Hippocampal formation (tissue), 2 donors: ENCODE measurements around the gene PRKCE.
A peak's percentile ranks its signal among the peaks of the same experiment; 100 is the strongest.

Experiments
- DNase-seq, 2 donors: peaks; one replicate each; lab custom pipeline; 2025; lab: John Stamatoyannopoulos, UW

Gene PRKCE

DNA sequence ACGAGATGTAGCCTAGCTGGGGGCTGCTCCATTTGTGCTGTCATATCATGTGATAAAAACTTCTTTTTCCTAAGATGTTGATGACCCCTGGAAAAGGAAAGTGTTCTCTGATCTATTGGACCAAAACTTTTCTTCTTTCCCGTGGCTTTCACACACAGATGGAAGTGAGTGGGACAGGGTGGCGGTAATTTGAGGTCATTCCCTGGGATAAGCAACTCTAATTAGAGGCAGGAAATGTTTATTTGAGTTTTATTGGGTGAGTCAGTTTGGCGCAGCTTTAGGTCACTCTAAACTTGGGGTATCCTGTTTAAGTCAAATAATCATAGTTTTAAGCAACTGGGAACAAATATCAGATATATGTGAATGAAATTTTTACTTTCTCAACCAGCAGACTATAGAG is 424.8 kb downstream of the PRKCE start:
- DNase-seq = no peak

DNA sequence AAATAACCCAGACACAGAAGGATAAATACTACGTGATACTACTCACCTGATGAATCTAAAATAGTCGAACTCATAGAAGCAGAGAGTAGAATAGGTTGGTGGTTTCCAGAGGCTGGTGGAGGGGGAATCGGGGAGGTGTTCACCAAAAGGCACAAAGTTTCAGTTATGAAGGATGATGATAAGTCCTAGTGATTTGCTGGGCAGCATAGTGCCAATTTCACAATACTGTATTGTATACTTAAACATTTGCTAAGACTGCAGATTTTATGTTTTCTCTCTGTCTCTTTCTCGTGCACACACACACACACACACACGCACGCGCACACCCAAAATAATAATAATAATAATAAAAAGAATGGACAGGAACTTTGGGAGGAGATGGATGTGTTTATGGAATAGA is 425.4 kb downstream of the PRKCE start:
- DNase-seq = no peak

- no peak for DNase-seq
These were observed 426.1 kb downstream of the PRKCE start for GRCh38 chr2:46077522-46078107.

GRCh38 chr2:46079985-46080560 is 428.6 kb downstream of the PRKCE start:
- peak in 1 of 2 donors; percentile 13 for DNase-seq

GRCh38 chr2:46082531-46083485 is 431.3 kb downstream of the PRKCE start:
- DNase-seq = no peak

DNA sequence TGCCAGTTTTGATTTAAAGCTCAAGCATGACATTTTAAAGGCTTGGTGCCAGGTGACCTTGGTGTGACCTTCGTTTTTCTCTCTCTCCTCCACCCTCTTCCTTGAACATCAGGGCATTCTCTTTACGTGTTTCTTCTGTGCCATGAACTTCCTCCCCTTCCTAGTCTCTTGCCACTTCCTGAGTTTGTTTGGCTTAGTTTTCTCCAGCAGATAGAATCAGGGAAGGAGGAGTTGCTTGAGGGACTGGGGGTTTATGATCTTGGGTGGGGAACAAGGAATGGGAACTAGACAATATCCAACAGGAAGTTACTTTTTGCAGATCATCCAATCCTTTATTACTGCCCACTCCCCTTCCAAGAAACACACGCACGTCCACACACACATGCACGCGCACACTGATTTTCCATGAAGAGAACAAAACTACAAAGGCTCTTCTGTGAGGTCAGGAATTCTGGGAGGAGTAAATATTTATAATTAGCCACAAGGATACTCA is 435.1 kb downstream of the PRKCE start:
- no peak for DNase-seq

GRCh38 chr2:46087492-46087891 is 436.0 kb downstream of the PRKCE start:
- no peak for DNase-seq

DNA sequence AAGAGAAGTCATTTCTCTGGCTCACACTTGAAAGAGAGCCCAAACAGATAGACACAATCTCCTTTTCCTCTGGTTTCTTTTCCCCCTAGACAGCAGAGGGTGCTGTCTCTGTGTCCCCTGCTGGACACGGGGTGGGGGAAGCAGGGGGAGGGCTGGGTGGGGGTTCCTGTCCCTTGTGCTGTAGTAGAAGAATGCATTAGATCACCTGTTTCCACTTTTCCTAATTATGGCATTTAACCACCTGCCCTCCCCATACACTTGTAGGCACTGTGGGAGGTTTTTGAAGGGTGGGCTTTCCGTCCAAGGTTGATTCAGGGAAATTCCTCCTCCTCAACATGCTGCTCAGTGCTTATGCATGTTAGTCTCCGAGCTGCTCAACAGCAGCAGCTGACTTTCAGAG is 439.5 kb downstream of the PRKCE start:
- no peak for DNase-seq

DNA sequence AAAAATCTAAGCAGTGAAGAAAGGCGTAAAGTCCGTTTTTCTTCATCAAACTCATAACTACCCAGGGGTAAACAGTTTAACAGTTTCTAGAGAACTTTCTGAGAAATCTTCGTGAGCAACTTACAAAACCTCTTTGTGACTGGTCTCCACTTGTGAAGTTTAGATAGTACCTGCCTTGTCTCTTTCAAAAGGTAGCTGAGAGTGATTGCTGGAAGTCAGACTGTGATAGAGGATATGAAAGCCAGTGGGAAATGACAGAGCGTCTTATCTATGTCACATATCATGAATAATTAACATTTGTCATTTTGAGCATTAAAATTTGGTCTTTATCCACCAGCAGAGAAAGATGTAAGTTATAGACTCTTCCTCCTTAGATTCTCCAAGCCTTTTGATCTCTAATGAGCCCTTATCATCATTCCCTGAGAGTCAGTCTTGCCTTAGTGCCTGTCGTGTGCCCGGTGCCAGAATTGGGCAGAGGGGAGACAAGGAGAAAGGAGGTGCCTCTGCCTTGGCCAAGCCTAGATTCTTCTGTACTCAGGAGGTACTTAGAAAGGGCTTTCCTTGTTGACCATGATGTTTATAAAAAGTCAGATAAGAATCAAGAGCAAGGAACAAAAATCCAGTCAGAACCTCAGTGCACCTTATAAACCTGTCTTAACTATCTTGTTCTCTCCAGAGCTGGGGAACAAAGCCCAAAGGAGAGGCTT is 440.6 kb downstream of the PRKCE start:
- DNase-seq = no peak

GRCh38 chr2:46094689-46095088 is 443.2 kb downstream of the PRKCE start:
- DNase-seq = no peak

DNA sequence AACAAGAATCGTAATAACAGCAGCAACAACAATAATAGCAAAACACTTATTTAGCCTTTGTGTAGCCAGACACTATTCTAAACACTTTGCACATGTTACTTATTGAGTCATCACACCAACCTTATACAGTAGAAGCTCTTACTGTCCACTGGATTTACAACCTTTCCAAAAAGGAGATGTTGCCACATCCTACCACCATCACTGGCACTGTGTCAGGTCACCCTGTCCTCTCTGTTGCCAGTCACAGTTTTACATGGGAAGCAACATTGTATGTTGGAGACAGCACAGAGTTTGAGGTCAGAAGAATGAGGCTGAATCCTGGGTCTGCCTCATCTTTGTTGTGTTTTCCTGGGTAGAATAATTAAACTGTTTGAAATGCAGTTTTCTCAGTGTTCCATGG is 444.4 kb downstream of the PRKCE start:
- no peak for DNase-seq

DNA sequence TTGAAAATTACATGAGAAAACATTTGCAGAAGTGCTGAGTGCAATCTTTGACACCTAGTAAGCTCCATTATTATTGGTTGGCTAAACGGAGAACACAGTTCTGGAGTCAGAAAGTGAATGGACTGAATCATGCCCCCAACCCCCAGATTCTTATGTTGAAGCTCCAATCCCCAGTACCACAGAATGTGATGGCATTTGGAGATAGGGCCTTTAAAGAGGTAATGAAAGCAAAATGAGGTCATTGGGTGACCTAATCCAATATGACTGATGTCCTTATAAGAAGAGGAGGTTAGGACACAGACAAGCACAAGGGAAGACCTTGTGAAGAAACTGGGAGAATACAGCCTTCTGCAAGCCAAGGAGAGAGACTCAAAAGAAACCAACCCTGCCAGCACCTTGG is 444.8 kb downstream of the PRKCE start:
- DNase-seq = no peak

GRCh38 chr2:46097714-46098480 is 446.4 kb downstream of the PRKCE start:
- DNase-seq = no peak

DNA sequence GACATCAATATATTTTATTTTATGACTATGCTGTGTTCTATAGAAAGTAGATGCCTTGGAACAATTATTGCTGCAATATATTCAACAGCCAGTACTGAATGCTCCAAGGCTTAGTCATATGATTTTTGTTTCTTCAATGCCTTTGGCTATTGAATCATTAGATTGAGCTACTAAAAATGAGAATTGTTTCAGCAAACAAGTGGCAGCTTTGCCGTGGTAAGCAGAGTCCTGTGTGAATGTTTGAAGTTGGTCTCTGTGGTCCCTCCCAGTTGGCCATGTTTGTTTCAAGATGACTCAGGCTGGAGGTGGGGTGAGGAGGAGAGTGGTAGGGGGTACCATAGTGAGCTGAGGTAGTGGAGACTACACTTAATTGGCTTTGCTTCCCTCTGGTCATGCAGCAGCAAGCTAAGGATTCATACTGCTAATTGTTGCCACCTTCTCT is 447.2 kb downstream of the PRKCE start:
- no peak for DNase-seq

DNA sequence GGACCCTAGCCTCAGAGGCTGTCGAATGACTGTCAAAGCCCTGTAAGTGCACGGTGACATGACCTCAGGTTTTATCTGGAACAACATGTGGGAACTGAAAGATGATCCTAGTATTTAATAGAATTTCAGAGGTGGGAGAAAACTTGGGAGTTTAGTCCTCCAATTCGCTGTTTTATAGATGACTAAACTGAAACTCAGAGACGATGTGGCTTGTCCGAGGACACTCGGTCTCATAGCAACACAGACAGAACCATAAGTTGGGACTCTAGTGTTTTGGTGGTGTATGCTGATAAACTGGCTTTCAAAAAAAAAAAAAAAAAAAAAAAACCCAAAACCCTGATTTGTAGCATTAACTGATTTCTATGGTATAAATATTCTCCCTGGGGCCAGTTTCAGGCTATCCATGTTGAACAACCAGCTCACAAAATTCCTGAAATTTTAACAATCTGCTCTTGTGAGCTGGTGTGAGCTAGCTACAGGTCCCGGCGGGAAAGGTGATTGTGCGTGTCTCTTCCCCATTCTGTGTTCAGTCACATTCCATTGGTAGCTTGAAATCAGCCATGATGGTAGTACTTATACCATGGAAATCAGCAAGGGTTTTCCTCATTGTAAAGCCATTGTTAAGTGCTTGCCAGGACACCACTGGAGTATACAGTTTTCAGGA is 450.2 kb downstream of the PRKCE start:
- no peak for DNase-seq

DNA sequence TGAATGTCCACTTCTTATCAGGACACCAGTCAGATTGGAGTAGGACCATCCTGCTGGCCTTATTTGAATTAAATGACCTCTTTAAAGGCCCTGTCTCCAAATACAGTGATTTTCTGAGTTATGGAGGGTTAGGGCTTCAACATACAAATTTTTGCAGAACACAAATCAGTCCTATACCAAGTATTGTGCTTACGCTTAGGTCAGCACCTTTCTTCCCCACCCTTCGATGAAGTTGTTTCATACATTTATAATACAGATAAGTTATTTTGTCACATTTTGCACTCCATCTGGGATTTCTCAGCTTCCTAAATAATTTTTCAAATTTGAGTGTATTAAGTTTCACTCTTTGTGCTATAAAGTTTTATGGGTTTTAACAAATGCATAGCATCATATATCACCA is 455.2 kb downstream of the PRKCE start:
- DNase-seq = no peak

- no peak for DNase-seq
These were observed 463.5 kb downstream of the PRKCE start for GRCh38 chr2:46114996-46115395.

GRCh38 chr2:46116150-46116549 is 464.7 kb downstream of the PRKCE start:
- no peak for DNase-seq

DNA sequence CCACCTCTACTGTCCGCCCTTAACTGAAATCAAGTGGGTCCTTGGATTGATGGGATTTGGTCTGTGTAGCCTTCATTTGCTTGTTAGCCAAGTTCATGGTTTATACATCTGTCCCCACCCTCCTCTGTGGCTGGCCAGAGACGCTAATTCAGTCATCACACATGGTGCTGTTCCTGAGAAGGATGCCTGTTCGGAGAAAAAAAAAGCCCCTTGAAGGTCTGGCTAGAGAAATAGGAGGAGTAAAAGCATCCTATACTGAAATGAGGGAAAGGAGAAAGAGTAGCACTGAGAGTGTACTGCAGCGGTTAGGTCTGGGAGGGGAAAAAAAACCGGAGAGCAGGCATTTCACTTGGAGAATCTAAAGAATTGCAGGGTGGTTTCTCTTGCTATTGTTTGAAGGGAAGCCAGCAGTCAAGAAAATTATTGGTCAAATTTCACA is 465.1 kb downstream of the PRKCE start:
- no peak for DNase-seq

DNA sequence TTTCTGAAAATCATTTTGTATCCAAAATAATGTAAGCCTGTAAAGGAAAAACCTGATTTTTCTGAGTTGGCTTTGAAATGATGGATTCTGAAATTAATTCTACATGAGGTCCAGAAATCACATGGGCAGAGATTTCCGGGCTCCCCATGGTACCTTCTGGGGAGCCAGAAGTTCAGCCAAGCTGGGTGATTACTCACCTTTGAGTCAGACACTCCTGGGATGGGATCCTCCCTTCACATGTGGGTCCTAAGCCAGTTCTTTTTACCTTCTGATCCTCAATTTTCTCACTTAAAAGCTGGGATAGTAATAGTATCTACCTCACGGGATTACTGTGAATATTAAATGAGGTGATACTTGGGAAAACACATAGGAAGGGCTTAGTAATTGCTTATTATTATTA is 465.9 kb downstream of the PRKCE start:
- no peak for DNase-seq

GRCh38 chr2:46117994-46118393 is 466.5 kb downstream of the PRKCE start:
- no peak for DNase-seq
